GM13976 (cell line): ENCODE measurements around the gene EEF1AKMT3.

Experiments used
- DNase-seq: peaks from one replicate; pipeline ENCODE4 v3.0.0; 2012; ENCODE audit warnings: low spot score
- in situ Hi-C: fragments of 300-500 bp; cut with MboI; formaldehyde crosslinking; loops from one replicate; pipeline ENCODE4 v1.12.0; 2022; ENCODE audit warnings: low sequenced_read_pairs, mixed read lengths, inconsistent platforms; ENCODE audit not compliant: unreplicated experiment
- TF ChIP-seq, protein P1 (sequence below): IDR thresholded peaks from 2 replicates; pipeline ENCODE4 v1.5.1; 2012; ENCODE audit warnings: borderline replicate concordance, mild to moderate bottlenecking; ENCODE audit not compliant: insufficient read depth; ENCODE audit errors: extremely low read depth, missing control alignments, control extremely low read depth

EEF1AKMT3 gene

GRCh38 chr12:57811028-57811755 is 38.8 kb downstream of the EEF1AKMT3 start:
- TF ChIP-seq, protein P1, sequence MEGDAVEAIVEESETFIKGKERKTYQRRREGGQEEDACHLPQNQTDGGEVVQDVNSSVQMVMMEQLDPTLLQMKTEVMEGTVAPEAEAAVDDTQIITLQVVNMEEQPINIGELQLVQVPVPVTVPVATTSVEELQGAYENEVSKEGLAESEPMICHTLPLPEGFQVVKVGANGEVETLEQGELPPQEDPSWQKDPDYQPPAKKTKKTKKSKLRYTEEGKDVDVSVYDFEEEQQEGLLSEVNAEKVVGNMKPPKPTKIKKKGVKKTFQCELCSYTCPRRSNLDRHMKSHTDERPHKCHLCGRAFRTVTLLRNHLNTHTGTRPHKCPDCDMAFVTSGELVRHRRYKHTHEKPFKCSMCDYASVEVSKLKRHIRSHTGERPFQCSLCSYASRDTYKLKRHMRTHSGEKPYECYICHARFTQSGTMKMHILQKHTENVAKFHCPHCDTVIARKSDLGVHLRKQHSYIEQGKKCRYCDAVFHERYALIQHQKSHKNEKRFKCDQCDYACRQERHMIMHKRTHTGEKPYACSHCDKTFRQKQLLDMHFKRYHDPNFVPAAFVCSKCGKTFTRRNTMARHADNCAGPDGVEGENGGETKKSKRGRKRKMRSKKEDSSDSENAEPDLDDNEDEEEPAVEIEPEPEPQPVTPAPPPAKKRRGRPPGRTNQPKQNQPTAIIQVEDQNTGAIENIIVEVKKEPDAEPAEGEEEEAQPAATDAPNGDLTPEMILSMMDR: no peak
- DNase-seq: no peak
- in situ Hi-C loops: no loop called here

GRCh38 chr12:57813111-57813970 is 40.9 kb downstream of the EEF1AKMT3 start:
- no peak for DNase-seq
- TF ChIP-seq, protein P1: no peak
- in situ Hi-C loops: no loop called here

GRCh38 chr12:57813971-57814772 is 41.8 kb downstream of the EEF1AKMT3 start:
- DNase-seq: no peak
- in situ Hi-C loops: no loop called here
- TF ChIP-seq, protein P1: no peak

DNA sequence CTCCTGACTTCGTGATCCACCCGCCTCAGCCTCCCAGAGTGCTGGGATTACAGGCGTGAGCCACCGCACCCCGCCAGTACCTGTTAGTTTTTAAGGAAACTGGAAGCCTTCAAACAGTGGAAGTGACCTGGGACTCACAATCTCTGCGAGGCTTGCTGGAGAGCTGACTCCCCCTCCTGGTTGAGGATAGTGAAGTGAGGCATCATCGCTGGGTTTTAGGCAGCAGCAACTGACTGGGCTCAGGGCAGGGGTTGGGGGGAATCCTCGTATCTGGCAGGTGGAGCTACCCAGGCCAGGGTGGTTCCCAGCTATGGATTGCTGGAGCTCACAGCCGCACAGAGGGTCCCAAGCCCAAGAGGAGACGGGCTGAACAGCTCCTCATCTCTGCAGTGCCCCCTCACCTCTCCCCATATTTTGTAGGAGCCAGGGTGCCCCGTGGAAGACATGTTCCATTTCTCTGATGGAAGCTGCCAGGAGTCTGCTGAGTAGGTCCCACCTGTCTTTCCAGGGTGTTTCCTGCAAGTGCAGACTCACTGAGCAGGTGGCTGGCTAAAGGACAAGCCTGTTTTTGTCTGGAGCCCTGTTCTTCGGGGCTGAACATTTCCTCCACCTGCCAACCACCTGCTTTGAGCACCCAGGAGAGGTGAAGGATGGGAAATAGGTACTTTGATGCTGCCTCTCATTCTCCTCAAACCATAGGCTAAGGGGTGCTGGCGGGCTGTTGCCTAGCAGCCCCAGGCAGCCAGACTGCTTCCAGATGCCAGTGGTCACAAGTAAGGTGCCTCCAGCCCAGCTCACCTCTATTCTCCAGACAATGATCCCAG is 43.0 kb downstream of the EEF1AKMT3 start:
- TF ChIP-seq, protein P1: no peak
- in situ Hi-C loops: no loop called here
- no peak for DNase-seq

DNA sequence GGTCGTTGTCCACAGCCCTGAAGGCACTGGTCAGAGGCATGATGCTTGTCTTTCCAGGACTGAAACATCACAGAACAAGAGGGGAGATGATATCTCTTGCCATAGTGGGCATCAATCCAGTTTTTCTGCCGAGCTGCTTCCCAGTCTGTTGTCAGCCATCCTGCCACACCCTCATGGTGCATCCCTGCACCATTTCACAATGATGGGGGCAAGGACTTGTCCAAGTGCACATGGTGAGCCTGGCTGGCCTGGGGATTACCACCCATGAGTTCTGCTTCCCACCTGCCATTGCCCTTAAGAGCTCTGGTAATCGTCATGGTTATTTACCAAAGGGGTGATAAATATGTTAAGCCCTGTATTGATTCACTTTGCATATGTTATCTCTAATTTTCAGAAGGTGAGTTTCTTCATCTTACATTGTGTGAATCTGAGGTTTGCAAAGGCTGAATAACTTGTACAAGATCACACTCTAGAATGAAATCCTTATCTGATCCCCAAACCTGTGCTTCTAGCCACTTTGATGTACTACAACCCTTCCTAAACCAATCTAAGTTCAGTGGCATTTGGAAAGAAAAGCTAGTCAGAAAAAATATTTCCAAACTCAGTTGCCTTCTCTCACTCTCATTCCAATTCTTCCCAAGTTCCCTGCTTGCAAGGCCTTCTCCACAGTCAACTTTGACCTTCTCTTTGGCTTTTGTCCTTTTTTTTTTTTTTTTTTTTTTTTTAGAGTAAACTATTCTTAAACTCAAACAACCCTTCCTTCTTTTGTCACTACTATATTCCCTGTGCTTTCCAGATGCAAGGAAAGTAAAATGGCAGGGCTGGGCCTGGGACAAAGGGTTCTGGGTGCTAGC is 43.8 kb downstream of the EEF1AKMT3 start:
- no peak for DNase-seq
- TF ChIP-seq, protein P1: no peak
- in situ Hi-C loops: no loop called here
